ENCODE results near the gene EDEM2.

DNA sequence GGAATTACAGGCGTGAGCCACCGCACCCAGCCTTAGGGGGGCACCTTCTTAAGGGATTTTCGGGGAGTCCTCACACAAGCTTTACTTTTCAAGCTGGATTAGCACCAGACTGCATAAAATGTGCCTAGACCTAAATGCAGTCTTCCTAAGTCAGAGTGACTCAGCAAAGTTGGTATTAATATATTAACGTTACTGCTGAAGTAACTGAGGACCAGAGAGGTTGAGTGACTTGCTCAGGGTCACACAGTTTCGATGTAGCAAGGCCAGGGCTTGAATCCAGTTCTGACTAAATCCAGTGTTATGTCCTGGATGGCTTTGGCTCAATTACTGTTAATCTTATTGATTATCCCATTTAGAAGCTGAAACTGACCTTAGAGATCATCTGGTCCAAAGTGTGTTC is 13.4 kb downstream of the EDEM2 start:
- TF ChIP-seq, protein P1, sequence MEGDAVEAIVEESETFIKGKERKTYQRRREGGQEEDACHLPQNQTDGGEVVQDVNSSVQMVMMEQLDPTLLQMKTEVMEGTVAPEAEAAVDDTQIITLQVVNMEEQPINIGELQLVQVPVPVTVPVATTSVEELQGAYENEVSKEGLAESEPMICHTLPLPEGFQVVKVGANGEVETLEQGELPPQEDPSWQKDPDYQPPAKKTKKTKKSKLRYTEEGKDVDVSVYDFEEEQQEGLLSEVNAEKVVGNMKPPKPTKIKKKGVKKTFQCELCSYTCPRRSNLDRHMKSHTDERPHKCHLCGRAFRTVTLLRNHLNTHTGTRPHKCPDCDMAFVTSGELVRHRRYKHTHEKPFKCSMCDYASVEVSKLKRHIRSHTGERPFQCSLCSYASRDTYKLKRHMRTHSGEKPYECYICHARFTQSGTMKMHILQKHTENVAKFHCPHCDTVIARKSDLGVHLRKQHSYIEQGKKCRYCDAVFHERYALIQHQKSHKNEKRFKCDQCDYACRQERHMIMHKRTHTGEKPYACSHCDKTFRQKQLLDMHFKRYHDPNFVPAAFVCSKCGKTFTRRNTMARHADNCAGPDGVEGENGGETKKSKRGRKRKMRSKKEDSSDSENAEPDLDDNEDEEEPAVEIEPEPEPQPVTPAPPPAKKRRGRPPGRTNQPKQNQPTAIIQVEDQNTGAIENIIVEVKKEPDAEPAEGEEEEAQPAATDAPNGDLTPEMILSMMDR (IDR thresholded peaks at IDR 0.05): no peak
- TF ChIP-seq POLR2A (IDR thresholded peaks at IDR 0.05): no peak
- no peak for TF ChIP-seq POLR2AphosphoS5 (IDR thresholded peaks at IDR 0.05)
